ENCODE data around the gene RPL4. TPM values are rescaled to one million over a fixed set of nuclear protein-coding genes. Genes with fewer than 3 reads are reported as not detected.

Gene RPL4
- total and polyA plus RNA-seq, 4 donors, result 323 to 1,638 (median 1,440) TPM

- TF ChIP-seq EGR1 (IDR thresholded peaks at IDR 0.05; ENCODE audit: low read depth in 2 of 2) (no peak), JUND (IDR thresholded peaks at IDR 0.05) (peak; percentile 63 to 71), RXRA (IDR thresholded peaks at IDR 0.05) (peak; percentile 88 to 94), SP1 (IDR thresholded peaks at IDR 0.05) (peak; percentile 64), HNF4A (conservative IDR thresholded peaks at IDR 0.05) (peak; percentile 82 to 89)
These were observed 17.8 kb downstream of the RPL4 start (continued) for GRCh38 chr15:66486887-66487286.

- peaks cover 2 to 8% (median 7%) of the 10 kb centered on the region in 4 donors for H3K36me3 ChIP-seq (ENCODE audit: control insufficient read depth in 4 of 4, insufficient read depth in 3 of 4, low read depth in 1 of 4, low read length in 3 of 4)
- H3K9me3 ChIP-seq (ENCODE audit: control insufficient read depth in 4 of 4, low read length in 3 of 4), result no peaks in the 10 kb centered on the region
- H3K9ac ChIP-seq (ENCODE audit: low read depth in 1 of 2, low read length in 2 of 2), result no peak overlapping the region
- TF ChIP-seq FOXA1 (IDR thresholded peaks at IDR 0.05) (peak; percentile 17), EGR1 (IDR thresholded peaks at IDR 0.05; ENCODE audit: low read depth in 2 of 2) (peak in 1 of 2 donors; percentile 26), FOXA2 (IDR thresholded peaks at IDR 0.05) (peak; percentile 27), ATF3 (IDR thresholded peaks at IDR 0.05) (no peak), MAX (IDR thresholded peaks at IDR 0.05) (no peak), NR2F2 (IDR thresholded peaks at IDR 0.05) (no peak), TAF1 (conservative IDR thresholded peaks at IDR 0.05) (no peak), RAD21 (IDR thresholded peaks at IDR 0.05) (peak; percentile 17 to 43), YY1 (IDR thresholded peaks at IDR 0.05) (peak; percentile 44), HNF4A (conservative IDR thresholded peaks at IDR 0.05) (peak; percentile 36 to 64), RXRA (IDR thresholded peaks at IDR 0.05) (peak; percentile 64 to 87), SP1 (IDR thresholded peaks at IDR 0.05) (peak; percentile 61), ZBTB33 (IDR thresholded peaks at IDR 0.05) (no peak), JUND (IDR thresholded peaks at IDR 0.05) (peak in 1 of 2 donors; percentile 48), GABPA (IDR thresholded peaks at IDR 0.05 in 1 of 2, conservative IDR thresholded peaks at IDR 0.05 in 1 of 2) (peak in 1 of 2 donors; percentile 32), HNF4G (IDR thresholded peaks at IDR 0.05) (no peak), CTCF (IDR thresholded peaks at IDR 0.05; ENCODE audit: low read depth, low read length, missing input control) (no peak), REST (IDR thresholded peaks at IDR 0.05) (peak; percentile 33)
- H3K4me3 ChIP-seq (ENCODE audit: low read depth in 1 of 3, low read length in 3 of 3), result peak overlapping the region in 2 of 3 donors; percentile 20 to 31
- DNase-seq (ENCODE audit: low spot score), result no peak
- 50% methylated on average over 5 of the region's 5 CpGs for WGBS
- H3K27me3 ChIP-seq (ENCODE audit: control insufficient read depth in 4 of 4, insufficient read depth in 4 of 4, low read length in 3 of 4), result no peaks in the 10 kb centered on the region
- H3K4me1 ChIP-seq (ENCODE audit: control insufficient read depth in 4 of 4, insufficient read depth in 4 of 4, low read length in 3 of 4), result peaks cover 9 to 80% (median 71%) of the 10 kb centered on the region in 4 donors
- peak overlapping the region; percentile 67 to 74 for H3K27ac ChIP-seq (ENCODE audit: low read depth in 1 of 2, low read length in 2 of 2)
These were observed 20.0 kb downstream of the RPL4 start for GRCh38 chr15:66484539-66485112.

All from liver (tissue), 9 donors.